Measurements from ENCODE around the gene CACNA1I.

The CACNA1I gene

DNA sequence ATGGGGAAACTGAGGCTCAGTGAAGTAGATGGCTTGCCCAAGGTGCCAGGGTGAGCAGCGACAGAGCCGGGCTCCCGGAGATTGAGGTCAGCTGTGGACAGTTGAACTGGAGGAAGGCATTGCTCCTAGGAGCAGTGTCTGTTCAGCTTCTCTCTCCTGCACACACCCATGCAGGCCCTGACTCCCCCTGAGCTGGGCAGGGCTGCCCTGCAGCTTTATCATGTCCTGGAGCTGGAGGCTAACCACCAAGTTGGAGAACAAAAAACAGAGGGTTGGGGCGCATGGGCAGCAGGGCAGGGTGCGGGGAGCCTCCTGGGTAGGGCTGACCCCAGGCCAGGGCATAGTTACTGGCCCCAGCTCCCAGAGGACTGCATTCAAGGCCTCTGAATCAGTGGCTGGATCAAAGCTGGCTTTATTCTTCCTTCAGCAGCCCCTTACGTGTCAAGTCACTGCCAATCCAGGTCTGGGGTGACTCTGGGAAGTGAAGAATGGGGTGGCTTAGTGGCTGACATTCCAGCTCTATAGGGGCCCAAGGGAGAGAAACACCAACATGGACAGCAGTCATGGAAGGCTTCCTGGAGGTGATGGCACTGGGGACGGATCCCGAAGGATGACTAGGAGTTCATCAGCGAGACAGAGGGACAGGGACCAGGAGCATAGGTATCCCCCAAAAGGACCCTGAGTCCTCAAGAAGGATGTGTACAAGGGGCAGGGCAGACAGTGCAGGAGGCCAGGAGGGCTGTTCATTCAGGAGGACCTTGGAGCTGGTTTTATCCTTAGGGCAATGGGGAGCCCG, 83.8 kb downstream of the CACNA1I start:
- no peak for DNase-seq

DNA sequence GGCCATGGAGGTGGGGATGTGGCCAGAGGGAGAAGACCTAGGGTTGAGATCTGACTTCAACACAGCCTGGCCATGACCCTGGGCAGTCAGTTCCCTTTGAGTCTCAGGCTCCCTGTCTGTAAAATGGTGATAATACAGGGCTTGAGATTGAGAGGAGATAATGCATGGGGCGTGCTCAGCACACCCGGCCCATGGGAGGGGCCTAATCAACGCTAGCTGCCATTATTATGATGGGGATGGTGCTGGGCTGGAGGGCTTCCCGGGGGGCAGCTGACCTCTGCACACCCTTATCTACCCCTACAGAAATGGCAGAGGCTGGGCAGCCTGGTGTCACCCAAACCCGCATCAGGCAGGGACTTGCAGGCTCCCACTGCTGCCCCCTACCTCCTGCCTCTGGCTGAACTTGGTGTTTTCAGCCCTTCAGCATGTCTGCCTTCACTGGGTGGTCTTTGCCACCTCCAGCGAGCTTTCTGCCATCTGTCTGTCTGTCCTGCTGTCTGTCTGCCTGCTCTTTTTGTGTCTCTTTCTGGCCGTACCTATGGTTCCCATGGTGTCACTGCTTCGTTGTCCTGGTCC, 84.5 kb downstream of the CACNA1I start:
- DNase-seq, result no peak

DNA sequence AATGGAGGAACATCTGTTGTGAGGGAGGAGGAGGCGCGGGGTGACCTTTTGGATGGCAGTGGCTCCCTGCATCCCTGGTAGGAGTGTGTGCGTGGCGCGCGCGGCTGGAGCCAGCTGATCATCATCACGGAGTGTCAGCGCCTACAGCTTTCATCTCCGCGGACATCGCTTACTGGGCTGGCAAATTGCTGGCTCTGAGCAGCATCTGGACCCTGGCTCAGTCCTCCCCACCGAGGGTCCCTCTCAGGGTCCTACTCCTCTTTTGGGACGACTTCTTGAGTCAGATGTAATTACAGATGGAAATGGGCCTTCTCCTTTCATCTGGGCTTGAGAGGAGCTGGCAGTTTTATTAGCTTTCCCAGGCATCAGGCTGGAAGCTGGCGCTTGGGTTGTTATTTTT, 85.3 kb downstream of the CACNA1I start:
- peak; percentile 68 for DNase-seq

DNA sequence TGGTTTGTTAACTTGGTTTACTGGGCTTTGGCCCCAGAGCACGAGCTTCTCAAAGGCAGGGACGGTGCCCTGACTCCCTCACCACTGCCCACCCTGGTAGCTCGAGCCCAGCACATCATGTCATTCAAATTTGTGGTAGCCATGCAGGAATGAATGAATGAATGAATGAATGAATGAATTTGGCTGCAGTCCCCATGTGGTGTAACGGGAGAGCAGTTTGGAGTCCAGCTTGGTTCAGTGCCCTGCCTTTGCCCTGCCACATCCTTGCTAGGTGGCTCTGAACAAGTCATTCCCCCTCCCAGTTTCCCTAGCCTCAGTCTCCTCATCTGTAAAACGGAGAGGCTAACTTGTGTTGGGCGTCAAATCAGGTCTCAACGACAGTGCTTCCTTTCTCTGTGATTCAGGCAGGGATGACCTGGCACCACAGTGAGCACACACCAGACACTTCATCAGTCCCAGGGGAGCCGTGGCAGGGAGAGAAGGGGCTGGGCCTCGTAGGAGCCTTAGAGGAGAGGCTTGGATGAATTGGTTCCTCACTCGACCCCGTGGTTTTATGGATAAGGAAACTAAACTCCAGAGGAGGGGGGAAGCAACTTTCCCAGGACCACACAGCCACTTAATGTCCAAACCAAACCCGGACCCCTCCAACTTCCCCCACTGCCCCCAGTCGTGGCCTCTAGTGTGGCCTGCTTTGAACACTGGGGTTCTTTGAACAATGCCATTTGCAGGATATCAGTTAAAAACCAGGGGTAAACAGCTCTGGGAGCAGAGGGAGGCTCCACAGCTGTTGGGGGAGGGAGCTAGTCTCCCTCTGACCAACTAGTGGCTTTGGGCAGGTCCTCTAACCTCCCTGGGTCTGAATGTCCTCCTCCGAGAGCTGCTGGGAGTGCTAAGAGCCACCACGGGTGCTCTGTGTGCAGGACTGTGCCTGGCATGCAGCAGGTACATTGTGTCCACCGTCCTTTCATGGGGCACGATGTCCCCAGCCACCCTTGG, 86.2 kb downstream of the CACNA1I start:
- peak; percentile 31 for DNase-seq

DNA sequence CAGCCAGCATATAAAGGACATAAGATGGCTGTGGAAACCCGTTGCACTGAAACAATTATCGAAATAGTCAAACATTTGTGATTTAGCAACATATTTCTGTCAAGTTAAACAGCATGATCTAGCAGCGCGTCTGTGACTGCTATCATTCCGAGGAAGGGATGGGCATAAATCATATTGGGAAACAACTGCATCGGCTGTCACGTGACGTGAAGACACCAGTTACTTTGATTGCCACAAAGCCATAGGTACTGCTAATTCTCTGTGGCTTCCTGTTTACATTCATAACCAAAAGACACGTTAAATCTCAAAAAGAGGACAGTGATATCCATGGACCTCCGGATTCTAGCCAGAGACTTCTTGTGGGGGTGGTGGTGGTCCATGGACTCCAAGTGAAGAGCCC, 87.8 kb downstream of the CACNA1I start:
- no peak for DNase-seq

DNA sequence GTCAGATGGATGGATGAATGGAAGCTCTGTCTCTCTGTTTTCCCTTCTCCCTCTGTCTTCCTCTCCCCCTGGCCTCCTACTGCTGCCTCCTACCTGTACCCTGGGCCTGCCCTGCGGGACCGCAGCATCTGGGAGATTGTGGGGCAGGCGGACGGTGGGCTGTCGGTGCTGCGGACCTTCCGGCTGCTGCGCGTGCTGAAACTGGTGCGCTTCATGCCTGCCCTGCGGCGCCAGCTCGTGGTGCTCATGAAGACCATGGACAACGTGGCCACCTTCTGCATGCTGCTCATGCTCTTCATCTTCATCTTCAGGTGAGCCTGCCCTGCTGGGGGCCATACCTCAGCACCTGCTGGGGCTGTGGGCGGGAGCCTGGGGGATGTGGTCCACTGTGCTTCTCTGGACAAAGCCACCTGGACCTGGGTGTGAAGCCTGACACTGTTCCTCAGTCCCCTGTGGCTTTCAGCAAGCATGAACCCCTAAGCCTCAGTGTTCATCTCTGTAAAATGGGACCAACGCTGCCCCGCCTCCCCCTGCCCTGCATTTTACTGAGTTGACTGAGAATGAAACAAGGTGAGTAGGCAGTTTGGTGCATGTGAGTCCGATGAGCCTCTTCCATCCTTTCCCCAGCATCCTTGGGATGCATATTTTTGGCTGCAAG, 88.4 kb downstream of the CACNA1I start:
- DNase-seq, result no peak

DNA sequence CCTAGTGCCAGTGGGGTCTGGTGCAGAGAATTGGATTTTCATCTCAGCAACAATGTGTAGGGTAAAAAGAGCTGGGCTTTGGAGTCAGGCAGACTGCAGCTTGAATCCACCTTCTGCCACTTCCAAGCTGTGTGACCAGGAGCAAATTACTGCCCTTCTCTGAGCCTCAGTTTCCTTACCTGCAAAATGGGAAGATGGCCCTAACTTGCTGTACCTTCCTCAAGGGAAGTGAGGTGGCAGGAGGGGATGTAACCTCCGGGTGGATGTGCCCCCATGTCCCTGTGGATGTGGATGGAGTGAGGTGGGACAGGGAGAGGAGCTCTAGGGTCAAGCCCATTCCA, 90.9 kb downstream of the CACNA1I start:
- no peak for DNase-seq

DNA sequence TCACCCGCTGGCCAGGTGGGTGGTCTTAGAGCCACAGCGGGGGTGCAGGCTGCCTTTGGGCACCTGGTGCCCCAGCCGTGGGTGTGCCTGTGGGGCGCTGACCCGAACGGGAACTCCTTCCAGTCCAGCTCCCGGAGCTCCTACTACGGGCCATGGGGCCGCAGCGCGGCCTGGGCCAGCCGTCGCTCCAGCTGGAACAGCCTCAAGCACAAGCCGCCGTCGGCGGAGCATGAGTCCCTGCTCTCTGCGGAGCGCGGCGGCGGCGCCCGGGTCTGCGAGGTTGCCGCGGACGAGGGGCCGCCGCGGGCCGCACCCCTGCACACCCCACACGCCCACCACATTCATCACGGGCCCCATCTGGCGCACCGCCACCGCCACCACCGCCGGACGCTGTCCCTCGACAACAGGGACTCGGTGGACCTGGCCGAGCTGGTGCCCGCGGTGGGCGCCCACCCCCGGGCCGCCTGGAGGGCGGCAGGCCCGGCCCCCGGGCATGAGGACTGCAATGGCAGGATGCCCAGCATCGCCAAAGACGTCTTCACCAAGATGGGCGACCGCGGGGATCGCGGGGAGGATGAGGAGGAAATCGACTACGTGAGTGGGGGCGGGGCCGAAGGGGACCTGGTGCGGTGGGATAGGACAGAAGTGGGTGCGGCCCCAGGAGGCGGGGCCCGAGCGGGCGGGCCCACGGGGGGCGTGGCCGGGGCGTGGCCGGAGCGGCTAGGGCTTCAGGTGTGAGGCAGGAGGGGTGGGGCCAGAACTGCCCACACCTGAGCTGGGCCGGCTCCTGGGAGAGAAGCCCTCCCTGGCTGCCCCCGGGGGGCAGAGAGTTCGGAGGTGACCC, 91.5 kb downstream of the CACNA1I start:
- DNase-seq, result peak; percentile 81

DNA sequence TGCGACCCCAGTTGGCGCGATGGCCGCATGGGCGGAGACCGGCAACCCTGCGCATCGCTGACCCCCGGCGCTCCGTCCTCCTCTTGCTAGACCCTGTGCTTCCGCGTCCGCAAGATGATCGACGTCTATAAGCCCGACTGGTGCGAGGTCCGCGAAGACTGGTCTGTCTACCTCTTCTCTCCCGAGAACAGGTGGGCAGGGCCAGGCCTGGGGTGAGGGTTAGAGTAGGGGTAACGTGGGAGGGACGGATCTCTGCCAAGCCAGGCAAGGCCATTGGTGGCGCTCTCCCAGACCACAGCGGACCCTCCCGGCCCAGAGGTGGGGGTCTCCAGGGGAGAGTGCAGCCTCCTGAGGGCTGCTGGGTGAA, 92.1 kb downstream of the CACNA1I start:
- no peak for DNase-seq

DNA sequence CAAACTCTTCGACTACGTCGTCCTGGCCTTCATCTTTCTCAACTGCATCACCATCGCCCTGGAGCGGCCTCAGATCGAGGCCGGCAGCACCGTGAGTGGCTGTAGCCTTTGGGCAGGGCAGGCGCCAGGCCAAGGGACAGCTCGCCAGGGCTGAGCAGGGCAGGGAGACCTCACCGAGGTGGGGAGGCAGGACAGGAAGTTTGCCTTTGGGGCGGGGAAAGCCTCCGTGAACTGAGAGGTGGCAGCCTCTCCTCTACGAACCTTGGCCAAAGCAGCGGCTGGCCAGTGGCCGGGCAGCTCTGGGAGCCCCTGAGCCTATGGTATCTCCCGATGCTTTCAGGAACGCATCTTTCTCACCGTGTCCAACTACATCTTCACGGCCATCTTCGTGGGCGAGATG, 93.2 kb downstream of the CACNA1I start:
- no peak for DNase-seq

DNA sequence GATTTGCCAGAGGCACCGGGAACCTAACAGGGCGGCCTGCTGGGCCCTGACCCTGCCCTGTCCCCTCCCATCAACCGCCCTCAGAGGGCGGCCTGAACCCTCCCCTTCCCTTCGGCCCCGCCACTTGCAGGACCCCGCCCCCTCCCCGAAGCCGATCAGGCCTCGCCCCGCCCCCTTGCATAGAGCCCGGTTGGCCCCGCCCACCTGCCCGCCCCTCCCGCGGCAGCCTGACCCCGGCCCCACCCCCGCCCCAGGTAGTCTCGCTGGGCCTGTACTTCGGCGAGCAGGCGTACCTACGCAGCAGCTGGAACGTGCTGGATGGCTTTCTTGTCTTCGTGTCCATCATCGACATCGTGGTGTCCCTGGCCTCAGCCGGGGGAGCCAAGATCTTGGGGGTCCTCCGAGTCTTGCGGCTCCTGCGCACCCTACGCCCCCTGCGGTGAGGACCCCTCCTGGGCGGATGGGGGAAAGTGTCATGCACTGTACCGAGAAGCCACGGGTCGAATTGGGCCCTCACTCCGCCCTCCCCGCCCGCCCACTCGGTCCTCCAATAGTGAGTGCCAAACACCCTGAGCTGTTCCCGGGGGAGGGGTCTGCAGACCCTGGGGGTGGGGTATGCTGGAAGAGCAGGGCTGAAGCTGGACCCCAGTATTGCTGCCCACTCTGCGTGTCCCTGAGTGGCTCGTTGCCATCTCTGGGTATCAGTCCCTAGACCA, 94.1 kb downstream of the CACNA1I start:
- DNase-seq, result no peak

DNA sequence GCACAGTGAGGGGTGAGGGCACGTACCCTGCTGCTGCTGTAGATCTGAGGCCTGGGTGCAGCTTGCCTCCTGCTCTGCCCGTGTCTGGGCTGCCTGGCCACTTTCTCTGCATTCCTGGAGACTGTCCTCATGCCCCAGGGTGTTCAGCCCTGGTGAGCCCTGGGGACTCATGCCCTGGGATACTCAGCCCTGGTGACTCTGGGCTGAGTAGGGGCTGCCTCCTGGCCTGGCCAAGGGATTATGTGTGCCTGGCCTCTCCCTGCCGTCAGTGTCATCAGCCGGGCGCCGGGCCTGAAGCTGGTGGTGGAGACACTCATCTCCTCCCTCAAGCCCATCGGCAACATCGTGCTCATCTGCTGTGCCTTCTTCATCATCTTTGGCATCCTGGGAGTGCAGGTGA, 94.7 kb downstream of the CACNA1I start:
- no peak for DNase-seq

DNA sequence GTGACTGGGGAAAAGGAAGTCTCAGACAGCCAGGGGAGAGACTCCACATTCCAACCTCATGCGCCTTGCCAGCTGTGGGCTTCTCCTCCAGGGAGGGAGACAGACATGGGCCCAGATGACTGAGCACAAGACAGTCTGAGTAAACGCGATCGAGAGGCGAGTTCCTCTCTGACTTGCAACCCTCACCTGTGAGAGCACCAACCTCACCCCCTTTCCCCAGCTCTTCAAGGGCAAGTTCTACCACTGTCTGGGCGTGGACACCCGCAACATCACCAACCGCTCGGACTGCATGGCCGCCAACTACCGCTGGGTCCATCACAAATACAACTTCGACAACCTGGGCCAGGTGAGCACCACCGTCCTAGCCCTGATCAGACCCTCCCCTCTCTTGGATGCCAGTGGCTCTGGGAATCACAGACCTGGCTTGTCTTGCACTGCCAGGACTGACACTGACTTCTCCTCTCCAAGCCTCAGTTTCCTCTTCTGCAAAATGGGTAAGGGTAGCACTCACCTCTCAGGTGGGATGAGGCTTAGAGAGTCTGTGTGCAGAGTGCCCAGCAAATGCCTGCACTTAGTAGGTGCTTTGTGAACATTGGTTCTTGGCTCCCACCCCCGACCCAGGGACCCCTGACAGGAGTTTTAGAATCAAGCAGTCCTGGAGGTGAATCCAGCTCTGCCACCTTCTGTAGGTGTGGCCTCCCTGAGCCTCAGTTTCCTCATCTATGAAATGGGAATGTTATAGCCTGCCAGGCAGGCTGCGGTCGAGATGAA, 95.3 kb downstream of the CACNA1I start:
- DNase-seq, result no peak

DNA sequence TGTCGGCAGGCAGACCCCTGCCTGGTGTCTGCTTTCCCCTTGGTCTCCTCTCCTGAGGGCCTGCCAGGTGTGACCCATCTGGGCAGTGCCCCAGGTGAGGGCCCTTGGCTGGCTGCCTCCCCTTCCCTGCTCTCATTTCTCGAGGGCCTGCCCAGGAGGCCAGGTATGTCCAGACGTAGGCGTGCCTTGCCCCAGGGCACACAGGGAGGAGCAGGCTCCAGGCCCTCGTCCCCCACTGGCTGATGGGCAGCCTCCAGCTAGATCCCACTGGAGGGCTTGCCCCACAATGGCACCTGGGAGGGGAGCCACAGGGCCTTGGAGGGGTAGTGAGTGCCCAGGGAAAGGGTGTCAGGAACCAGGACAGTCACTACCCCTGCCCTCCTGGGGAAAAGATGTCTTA, 95.9 kb downstream of the CACNA1I start:
- DNase-seq, result no peak

DNA sequence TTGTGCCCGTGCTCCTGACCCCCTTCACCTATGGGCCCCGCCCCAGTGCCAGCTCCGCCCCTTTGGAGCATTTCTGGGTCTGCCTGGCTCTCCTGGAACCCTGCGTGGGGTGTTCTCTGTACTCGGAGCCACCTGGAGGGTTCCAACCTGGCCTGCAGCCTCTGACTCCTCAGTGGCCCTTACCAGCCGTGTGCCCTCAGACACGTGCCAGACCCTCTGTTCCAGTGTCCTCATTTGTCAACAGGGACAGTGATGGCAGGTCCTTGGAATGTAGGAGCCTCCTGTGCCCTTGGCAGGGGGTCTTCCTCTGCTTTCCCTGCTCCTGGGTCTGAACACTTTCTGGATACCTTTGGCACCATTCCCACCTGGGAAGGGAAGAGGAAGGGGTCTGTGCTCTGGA, 96.4 kb downstream of the CACNA1I start:
- no peak for DNase-seq

DNA sequence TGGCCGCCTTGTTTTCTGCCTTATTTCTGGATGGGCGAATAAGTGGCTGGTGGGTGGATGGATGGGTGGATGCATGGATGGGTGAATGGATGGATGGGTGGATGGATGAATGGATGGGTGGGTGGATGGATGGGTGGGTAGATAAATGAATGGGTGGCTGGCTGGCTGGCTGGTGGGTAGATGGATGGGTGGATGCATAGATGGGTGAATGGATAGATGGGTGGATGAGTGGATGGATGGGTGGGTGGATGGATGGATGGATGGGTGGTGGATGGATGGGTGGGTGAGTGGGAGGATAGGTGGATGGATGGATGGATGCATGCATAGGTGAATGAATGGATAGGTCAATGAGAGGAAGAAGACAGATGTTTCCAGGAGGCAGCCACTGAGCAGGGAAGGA, 98.9 kb downstream of the CACNA1I start:
- no peak for DNase-seq

DNA sequence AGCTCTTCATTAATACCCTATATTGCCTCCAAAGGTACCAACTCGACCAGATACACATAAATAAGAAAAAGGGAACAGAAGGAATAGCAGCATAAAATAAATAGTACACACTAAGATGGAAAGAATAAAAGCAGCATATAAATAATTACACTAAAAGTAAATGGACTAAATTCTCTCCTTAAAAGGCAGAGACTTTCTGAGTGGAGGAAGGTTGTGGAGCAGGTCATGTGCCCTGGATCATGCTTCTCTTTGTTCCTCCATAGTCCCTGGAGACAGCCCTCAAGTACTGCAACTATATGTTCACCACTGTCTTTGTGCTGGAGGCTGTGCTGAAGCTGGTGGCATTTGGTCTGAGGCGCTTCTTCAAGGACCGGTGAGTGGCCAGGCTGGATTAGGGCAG, 101.4 kb downstream of the CACNA1I start:
- no peak for DNase-seq

DNA sequence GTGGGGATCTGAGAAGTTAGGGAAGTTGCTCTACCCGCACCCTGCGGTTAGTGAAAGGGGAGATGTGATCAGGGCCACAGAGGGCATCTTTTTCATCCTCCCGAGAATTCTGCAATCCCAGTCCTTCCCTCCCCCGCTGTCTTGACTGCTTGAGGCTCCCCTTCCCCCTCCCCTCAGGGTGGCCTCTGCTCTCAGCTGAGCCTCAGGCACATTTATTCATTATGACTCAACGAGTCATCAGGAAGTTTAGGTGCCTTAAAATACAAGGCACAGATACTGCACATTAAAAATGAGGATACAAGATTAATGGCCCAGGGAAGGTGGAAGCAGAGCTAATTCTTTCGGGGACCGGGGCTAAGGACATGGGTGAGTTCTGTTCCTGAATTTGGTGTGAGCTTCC, 104.0 kb downstream of the CACNA1I start:
- DNase-seq, result no peak

DNA sequence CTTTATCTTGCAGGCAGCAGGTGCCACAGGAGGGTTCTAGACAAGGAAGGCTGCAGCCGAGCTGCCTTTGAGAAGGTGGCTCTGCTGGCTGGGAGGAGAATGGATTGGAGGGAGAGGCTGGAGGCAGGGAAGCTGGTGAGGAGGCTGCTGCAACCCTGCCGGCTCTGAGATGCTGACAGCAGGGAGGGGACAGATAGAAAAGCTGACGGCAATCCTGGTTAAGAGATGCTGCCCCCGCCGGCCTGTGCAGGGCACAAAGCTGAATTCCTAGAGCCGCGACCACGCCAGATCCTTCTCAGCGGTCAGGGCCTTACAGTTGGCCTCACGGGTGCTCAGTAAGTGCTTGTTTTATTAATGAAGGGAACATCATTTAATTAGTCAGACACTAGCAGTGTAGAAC, 105.4 kb downstream of the CACNA1I start:
- no peak for DNase-seq

DNA sequence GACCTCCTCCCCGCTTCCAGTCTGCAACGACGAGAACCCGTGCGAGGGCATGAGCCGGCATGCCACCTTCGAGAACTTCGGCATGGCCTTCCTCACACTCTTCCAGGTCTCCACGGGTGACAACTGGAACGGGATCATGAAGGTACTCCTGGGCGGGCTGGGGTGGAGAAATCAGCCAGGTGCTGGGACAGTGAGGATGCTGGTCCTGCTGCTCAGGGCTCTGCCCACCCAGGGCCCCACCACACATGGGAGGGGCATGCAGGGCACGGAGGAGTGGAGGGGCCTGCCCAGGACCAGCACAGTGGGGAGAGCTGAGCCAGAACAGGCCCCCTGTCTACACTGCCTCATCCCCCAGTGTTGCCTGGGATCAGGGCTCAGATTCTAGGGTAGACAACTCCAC, 107.4 kb downstream of the CACNA1I start:
- no peak for DNase-seq

Data from NCI-H2171 (cell line).